ENCODE results near the gene SETMAR.

The SETMAR gene

GRCh38 chr3:4356220-4356540, 53.0 kb downstream of the SETMAR start:
- POLR2A ChIA-PET (ENCODE audit: low non-redundant PET) = no interaction called here
- no peak for DNase-seq (ENCODE audit: low spot score)
- no peak overlapping the region for H3K27ac ChIP-seq
- CTCF ChIA-PET = no interaction called here
- TF ChIP-seq, protein P1, sequence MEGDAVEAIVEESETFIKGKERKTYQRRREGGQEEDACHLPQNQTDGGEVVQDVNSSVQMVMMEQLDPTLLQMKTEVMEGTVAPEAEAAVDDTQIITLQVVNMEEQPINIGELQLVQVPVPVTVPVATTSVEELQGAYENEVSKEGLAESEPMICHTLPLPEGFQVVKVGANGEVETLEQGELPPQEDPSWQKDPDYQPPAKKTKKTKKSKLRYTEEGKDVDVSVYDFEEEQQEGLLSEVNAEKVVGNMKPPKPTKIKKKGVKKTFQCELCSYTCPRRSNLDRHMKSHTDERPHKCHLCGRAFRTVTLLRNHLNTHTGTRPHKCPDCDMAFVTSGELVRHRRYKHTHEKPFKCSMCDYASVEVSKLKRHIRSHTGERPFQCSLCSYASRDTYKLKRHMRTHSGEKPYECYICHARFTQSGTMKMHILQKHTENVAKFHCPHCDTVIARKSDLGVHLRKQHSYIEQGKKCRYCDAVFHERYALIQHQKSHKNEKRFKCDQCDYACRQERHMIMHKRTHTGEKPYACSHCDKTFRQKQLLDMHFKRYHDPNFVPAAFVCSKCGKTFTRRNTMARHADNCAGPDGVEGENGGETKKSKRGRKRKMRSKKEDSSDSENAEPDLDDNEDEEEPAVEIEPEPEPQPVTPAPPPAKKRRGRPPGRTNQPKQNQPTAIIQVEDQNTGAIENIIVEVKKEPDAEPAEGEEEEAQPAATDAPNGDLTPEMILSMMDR (conservative IDR thresholded peaks at IDR 0.05; ENCODE audit: low read depth) = no peak

- TF ChIP-seq, protein P1 (conservative IDR thresholded peaks at IDR 0.05; ENCODE audit: low read depth) = no peak
- no peak overlapping the region for H3K27ac ChIP-seq
- POLR2A ChIA-PET (ENCODE audit: low non-redundant PET) = interaction anchor here (1.5 kb wide), 1 partner anchor 136 kb away, joined by 3 read pairs; the partner anchor contains the start of gene ITPR1
- no peak for DNase-seq (ENCODE audit: low spot score)
- CTCF ChIA-PET = no interaction called here
Observed at GRCh38 chr3:4356546-4357410, 53.6 kb downstream of the SETMAR start.

GRCh38 chr3:4358273-4358672, 55.1 kb downstream of the SETMAR start:
- ChIA-PET POLR2A (ENCODE audit: low non-redundant PET) (interaction anchor here (1.5 kb wide), 1 partner anchor 135 kb away, joined by 3 read pairs; the partner anchor contains the start of gene ITPR1), CTCF (no interaction called here)
- no peak for DNase-seq (ENCODE audit: low spot score)
- no peak overlapping the region for H3K27ac ChIP-seq
- TF ChIP-seq, protein P1 (conservative IDR thresholded peaks at IDR 0.05; ENCODE audit: low read depth) = no peak

DNA sequence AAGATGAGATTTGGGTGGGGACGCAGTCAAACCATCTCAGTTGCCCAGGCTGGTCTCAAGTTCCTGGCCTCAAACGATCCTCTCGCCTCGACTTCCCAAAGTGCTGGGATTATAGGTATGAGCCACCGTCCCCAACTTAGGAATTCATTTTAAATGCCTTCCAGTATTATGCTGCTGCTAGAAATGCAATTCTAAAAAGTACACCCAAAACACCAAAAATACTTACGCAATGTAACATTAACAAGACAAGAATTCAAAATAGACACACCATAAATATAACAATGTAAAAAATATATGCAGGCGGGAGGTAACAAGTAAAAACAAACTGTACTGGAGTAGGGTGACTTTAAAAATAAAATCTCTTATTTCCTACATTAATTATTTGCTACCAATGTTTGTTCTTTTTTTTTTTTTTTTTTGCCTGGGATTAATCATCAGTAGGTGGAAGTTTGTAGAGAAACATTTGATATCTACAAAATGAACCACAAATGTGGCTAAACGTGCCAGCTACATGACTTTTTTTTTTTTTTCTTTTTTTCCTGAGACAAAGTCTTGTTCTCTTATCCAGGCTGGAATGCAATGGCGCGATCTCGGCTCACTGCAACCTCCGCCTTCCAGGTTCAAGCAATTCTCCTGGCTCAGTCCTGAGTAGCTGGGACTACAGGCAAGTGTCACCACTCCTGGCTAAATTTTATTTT, 56.8 kb downstream of the SETMAR start:
- POLR2A ChIA-PET (ENCODE audit: low non-redundant PET) = no interaction called here
- H3K27ac ChIP-seq = no peak overlapping the region
- no peak for DNase-seq (ENCODE audit: low spot score)
- CTCF ChIA-PET = interaction anchor here (0.6 kb wide), 1 partner anchor 1160 kb away, joined by 3 read pairs; no protein-coding TSS in a partner anchor
- TF ChIP-seq, protein P1 (conservative IDR thresholded peaks at IDR 0.05; ENCODE audit: low read depth) = no peak

- no peak for DNase-seq (ENCODE audit: low spot score)
- CTCF ChIA-PET = interaction anchor here (0.6 kb wide), 1 partner anchor 10 kb away, joined by 4 read pairs; no protein-coding TSS in a partner anchor
- POLR2A ChIA-PET (ENCODE audit: low non-redundant PET) = no interaction called here
- no peak overlapping the region for H3K27ac ChIP-seq
- TF ChIP-seq, protein P1 (conservative IDR thresholded peaks at IDR 0.05; ENCODE audit: low read depth) = no peak
Observed at GRCh38 chr3:4360817-4361216, 57.6 kb downstream of the SETMAR start.

DNA sequence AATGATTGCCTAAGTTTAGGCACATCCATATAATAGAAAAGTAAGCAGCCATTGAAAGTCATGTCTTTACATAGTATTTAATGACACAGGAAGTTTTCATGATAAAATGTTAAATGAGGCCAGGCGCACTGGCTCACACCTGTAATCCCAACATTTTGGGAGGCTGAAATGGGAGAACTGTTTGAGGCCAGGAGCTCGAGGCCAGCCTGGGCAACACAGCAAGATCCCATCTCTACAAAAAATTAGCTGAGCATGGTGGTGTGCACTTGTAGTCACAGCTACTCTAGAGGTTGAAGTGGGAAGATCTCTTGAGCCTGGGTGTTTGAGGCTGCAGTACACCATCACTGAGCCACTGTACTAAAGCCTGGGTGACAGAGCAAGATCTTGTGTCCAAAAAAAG, 59.4 kb downstream of the SETMAR start:
- ChIA-PET CTCF (interaction anchor here (0.5 kb wide), 1 partner anchor 57 kb away, joined by 5 read pairs; no protein-coding TSS in a partner anchor), POLR2A (ENCODE audit: low non-redundant PET) (no interaction called here)
- no peak for DNase-seq (ENCODE audit: low spot score)
- no peak overlapping the region for H3K27ac ChIP-seq
- TF ChIP-seq, protein P1 (conservative IDR thresholded peaks at IDR 0.05; ENCODE audit: low read depth) = no peak
